Stomach (tissue), 9 donors: ENCODE data around the gene ACOT8. TPM values are rescaled to one million over a fixed set of nuclear protein-coding genes. Genes with fewer than 3 reads are reported as not detected.
"Not testable (repeated sequence)": the region's sequence is repeated elsewhere in the genome, so short reads cannot be mapped to it uniquely, and the experiment has no call there.

Experiments
- DNase-seq, 2 donors: peaks; one replicate each; pipeline versions ENCODE4 v3.0.0 to v3.0.0-alpha.2; 2013 to 2019
- H3K27ac ChIP-seq, 5 donors: fragments of 200-600 bp in 4 of 5; sonication (generic) in 4 of 5; one replicate each; pipeline ENCODE4 v1.5.1; 2013 to 2019; ENCODE audit warnings: mild to moderate bottlenecking in 1 of 5, moderate library complexity in 1 of 5
- H3K27me3 ChIP-seq, 3 donors: fragments of 200-600 bp; sonication (generic); one replicate each; pipeline ENCODE4 v1.5.1; 2017 to 2019; ENCODE audit warnings: mixed run types in 1 of 3
- H3K36me3 ChIP-seq, 4 donors: fragments of 200-600 bp; sonication (generic); 1 replicate in 3 of 4; 2 replicates in 1 of 4; pipeline ENCODE4 v1.5.1; 2016 to 2019
- H3K4me1 ChIP-seq, 4 donors: fragments of 200-600 bp; sonication (generic); one replicate each; pipeline ENCODE4 v1.5.1; 2016 to 2019
- H3K4me3 ChIP-seq, 4 donors: fragments of 200-600 bp; sonication (generic) in 3 of 4; one replicate each; pipeline ENCODE4 v1.5.1; 2016 to 2019; ENCODE audit warnings: mild to moderate bottlenecking in 1 of 4
- H3K9me3 ChIP-seq, 4 donors: fragments of 200-600 bp; sonication (generic); one replicate each; pipeline ENCODE4 v1.5.1; 2016 to 2019
- EP300 ChIP-seq: sonication (generic); formaldehyde crosslinking; IDR thresholded peaks from one replicate; pipeline ENCODE4 v1.6.1; 2017; ENCODE audit warnings: antibody characterized with exemption
- POLR2A ChIP-seq, 4 donors: fragments of 450-650 bp; IDR thresholded peaks; one replicate each; pipeline ENCODE4 v1.6.1; 2016; ENCODE audit warnings: antibody characterized with exemption in 4 of 4, control low read depth in 2 of 4, mild to moderate bottlenecking in 1 of 4, moderate library complexity in 1 of 4
- POLR2AphosphoS5 ChIP-seq, 3 donors: sonication (generic); formaldehyde crosslinking; IDR thresholded peaks; one replicate each; pipeline ENCODE4 v1.6.1; 2016; ENCODE audit warnings: antibody characterized with exemption in 3 of 3
- WGBS, 5 donors: extraction: QIAGEN DNeasy Blood & Tissue Kit in 3 of 5; methylation state at CpG; one replicate each; pipeline versions ENCODE4 v1.1.5 to v1.1.7; 2013 to 2018; 5-methylcytosine and 5-hydroxymethylcytosine counted together
- intact Hi-C: fragments of 100-400 bp; cut with DNase I; formaldehyde crosslinking; loops from one replicate; pipeline ENCODE4 v1.15.1; 2023; ENCODE audit warnings: low total_unique reads
- polyA plus RNA-seq, 3 donors: library from polyadenylated mRNA; stranded (reverse); fragments of 200-250 nt; gene quantifications; one replicate each; pipeline ENCODE4 v1.2.3, GENCODE V29; 2013
- total RNA-seq, 5 donors: library from RNA; depleted of rRNA; stranded (reverse); fragments of >200 nt; gene quantifications; one replicate each; pipeline versions ENCODE4 v1.1.0 to v1.2.3, GENCODE V29; 2014 to 2016
- TF ChIP-seq, protein P1 (sequence below), 7 experiments: fragments of 450-650 bp in 4 of 7; fragments of 200-600 bp in 3 of 7; sonication (generic) in 3 of 7; IDR thresholded peaks; one replicate each; pipeline ENCODE4 v1.5.1; 2016 to 2019; ENCODE audit warnings: antibody characterized with exemption in 7 of 7, control low read depth in 2 of 7, mild to moderate bottlenecking in 1 of 7
- donor health status: healthy with polysubstance abuse.
- donor health status: Bipolar disorder and iron deficiency.
- donor health status: healthy.

ACOT8 gene
- total and polyA plus RNA-seq, 8 donors = 26.6 to 216 (median 79.6) TPM

DNA sequence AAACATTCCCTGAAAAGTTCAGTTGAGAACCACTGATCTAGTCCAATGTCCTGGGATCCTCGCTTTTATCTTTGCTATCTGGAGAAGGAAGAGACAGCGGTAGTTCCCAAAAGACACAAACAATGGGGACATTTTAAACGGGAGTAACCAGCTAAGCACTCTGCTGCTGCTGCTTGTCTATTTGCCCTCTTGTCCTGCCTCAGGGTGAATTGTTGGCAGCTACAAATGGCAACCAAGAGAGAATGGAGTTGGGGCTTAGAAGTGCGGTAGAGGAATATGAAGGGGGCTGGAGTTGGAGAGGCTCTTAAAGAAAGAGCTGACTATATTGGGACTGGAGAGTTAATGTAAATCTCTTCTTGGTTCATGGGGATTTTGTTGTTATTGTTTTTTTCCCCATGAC, 17.4 kb upstream of the ACOT8 start:
- H3K9me3 ChIP-seq = no peaks in the 10 kb centered on the region
- DNase-seq = no peak
- H3K4me1 ChIP-seq = no peaks in the 10 kb centered on the region
- intact Hi-C loops = no loop called here
- TF ChIP-seq, protein P1, sequence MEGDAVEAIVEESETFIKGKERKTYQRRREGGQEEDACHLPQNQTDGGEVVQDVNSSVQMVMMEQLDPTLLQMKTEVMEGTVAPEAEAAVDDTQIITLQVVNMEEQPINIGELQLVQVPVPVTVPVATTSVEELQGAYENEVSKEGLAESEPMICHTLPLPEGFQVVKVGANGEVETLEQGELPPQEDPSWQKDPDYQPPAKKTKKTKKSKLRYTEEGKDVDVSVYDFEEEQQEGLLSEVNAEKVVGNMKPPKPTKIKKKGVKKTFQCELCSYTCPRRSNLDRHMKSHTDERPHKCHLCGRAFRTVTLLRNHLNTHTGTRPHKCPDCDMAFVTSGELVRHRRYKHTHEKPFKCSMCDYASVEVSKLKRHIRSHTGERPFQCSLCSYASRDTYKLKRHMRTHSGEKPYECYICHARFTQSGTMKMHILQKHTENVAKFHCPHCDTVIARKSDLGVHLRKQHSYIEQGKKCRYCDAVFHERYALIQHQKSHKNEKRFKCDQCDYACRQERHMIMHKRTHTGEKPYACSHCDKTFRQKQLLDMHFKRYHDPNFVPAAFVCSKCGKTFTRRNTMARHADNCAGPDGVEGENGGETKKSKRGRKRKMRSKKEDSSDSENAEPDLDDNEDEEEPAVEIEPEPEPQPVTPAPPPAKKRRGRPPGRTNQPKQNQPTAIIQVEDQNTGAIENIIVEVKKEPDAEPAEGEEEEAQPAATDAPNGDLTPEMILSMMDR (IDR thresholded peaks at IDR 0.05) = no peak
- TF ChIP-seq EP300 (no peak), POLR2AphosphoS5 (IDR thresholded peaks at IDR 0.05) (no peak), POLR2A (IDR thresholded peaks at IDR 0.05) (no peak)
- WGBS, 5 donors = 78 to 86% (median 83%) methylated on average over 4 of the region's 4 CpGs
- no peaks in the 10 kb centered on the region for H3K27me3 ChIP-seq
- no peak overlapping the region for H3K4me3 ChIP-seq
- peaks cover 17 to 37% (median 28%) of the 10 kb centered on the region in 4 donors for H3K36me3 ChIP-seq
- H3K27ac ChIP-seq = no peak overlapping the region

DNA sequence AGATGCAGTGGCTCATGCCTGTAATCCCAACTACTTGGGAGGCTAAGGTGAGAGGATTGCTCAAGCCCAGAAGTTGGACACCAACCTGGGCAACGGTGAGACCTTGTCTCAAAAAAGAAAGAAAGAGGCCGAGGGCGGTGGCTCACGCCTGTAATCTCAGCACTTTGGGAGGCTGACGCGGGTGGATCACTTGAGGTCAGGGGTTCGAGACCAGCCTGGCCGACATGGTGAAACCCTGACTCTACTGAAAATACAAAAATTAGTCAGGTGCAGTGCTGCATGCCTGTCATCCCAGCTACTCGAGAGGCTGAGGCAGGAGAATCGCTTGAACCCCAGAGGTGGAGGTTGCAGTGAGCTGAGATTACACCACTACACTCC, 16.9 kb upstream of the ACOT8 start:
- H3K4me3 ChIP-seq, H3K4me1 ChIP-seq, H3K27me3 ChIP-seq, intact Hi-C loops, H3K27ac ChIP-seq, DNase-seq, H3K9me3 ChIP-seq: not testable (repeated sequence)
- peaks cover 17 to 37% (median 28%) of the 10 kb centered on the region in 4 donors for H3K36me3 ChIP-seq
- 89 to 97% (median 95%) methylated on average over 10 of the region's 10 CpGs for WGBS, 5 donors

DNA sequence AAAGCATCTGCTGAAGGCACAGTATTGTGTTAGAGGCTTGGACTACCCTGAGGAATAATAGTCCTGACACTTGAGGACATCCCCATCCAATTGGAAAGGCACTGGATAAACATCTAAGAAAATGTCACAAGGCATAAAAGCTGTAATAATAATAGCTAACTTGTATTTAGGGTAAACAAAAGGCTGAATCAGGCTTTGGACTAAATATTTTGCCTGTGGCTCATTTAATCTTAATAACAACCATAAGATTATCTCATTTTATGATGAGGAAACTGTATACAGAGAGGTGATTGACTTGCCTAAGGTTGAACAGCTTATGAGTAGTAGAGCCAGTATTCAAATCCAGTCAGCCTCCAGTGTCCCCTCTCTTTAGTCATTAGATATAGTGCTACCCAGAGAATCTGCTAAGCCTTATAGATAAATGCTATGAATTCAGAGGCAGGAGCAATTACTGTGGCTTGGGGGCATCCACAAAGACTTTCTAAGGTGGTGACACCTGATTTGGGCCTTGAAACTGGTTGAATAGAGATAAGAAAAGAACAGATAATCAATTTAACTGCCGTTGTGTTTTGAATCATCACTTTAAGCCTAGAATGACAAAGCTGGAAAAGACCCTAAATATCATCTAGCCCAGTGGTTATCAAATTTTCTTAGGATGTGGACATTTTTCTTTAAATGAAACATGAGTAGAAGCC, 16.4 kb upstream of the ACOT8 start:
- Histone ChIP-seq H3K4me1 (no peaks in the 10 kb centered on the region), H3K27me3 (no peaks in the 10 kb centered on the region), H3K27ac (no peak overlapping the region), H3K36me3 (peaks cover 17 to 32% (median 25%) of the 10 kb centered on the region in 4 donors), H3K4me3 (no peak overlapping the region), H3K9me3 (no peaks in the 10 kb centered on the region)
- TF ChIP-seq POLR2A (IDR thresholded peaks at IDR 0.05) (no peak), POLR2AphosphoS5 (IDR thresholded peaks at IDR 0.05) (no peak), EP300 (no peak)
- TF ChIP-seq, protein P1 (IDR thresholded peaks at IDR 0.05) = no peak
- WGBS, 5 donors = 34 to 63% (median 45%) methylated on average over 1 of the region's 1 CpG
- intact Hi-C loops = no loop called here
- no peak for DNase-seq

DNA sequence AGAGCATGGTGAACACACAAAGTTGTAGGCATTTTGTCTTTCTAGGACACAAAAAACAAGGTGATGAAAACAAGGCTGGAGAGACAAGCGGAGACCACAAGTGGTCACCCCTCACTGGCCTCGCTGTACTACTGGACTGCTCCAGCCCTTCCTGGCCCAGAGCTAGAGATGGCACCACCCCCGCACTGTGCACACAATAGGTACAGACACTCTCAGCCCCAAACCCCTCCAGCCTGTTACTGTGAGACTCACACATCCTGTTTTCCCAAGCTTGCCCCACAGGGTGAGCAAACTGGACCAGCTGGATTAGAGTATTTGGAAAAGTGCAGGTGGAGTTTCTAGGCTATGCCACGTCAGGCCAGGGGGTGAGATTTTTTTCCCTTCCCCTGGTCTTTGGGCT, 15.4 kb upstream of the ACOT8 start:
- H3K4me1 ChIP-seq = peaks cover 0 to 1% (median under 1%) of the 10 kb centered on the region in 4 donors
- intact Hi-C loops = no loop called here
- DNase-seq = no peak
- H3K9me3 ChIP-seq = no peaks in the 10 kb centered on the region
- 69 to 92% (median 80%) methylated on average over 4 of the region's 4 CpGs for WGBS, 5 donors
- peaks cover 8 to 22% (median 15%) of the 10 kb centered on the region in 4 donors for H3K36me3 ChIP-seq
- no peak overlapping the region for H3K27ac ChIP-seq
- no peak overlapping the region for H3K4me3 ChIP-seq
- H3K27me3 ChIP-seq = no peaks in the 10 kb centered on the region
- no peak for TF ChIP-seq POLR2A (IDR thresholded peaks at IDR 0.05)
- no peak for TF ChIP-seq POLR2AphosphoS5 (IDR thresholded peaks at IDR 0.05)
- no peak for TF ChIP-seq EP300
- TF ChIP-seq, protein P1 (IDR thresholded peaks at IDR 0.05) = no peak

DNA sequence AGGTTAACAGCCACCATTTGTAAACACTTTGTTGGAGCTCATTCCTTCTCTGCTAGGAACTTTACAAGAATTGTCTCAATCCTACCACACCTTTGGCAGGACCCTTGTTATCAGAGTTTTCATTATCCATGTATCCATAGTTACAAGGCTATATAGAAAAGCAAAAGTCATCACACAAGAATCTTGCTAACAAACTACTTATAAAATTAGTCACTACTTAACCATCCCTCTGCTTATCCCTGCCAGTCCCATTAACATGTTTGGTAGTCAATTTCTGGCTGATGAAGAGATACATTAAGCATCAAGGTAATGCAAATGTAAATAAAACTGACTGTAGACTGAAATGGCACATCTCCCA, 10.6 kb upstream of the ACOT8 start:
- no peak for TF ChIP-seq POLR2AphosphoS5 (IDR thresholded peaks at IDR 0.05)
- no peak for TF ChIP-seq POLR2A (IDR thresholded peaks at IDR 0.05)
- TF ChIP-seq EP300 = no peak
- H3K27me3 ChIP-seq = no peaks in the 10 kb centered on the region
- no peak for DNase-seq
- no peak overlapping the region for H3K4me3 ChIP-seq
- intact Hi-C loops = no loop called here
- H3K27ac ChIP-seq = peak overlapping the region in 1 of 5 donors; percentile 2
- no peaks in the 10 kb centered on the region for H3K9me3 ChIP-seq
- H3K36me3 ChIP-seq = peaks cover 0 to 5% (median 1%) of the 10 kb centered on the region in 4 donors
- H3K4me1 ChIP-seq = peaks cover 0 to 8% (median 3%) of the 10 kb centered on the region in 4 donors
